GM12878 (cell line): ENCODE measurements around the gene MVB12B. TPM values are rescaled to one million over a fixed set of nuclear protein-coding genes. Genes with fewer than 3 reads are reported as not detected.

Source experiments
- ATAC-seq: fragments of 200-7000 bp; cut with Tn5 transposase; 3 replicates; pipeline ENCODE4 v1.9.1; 2020; ENCODE audit warnings: mild to moderate bottlenecking, moderate library complexity
- BruUV-seq: library from RNA; stranded (reverse); fragments of 400-500 nt; replicated peaks from 2 replicates; lab custom pipeline; 2021; lab: Mats Ljungman, UMichigan
- CTCF ChIA-PET: fragments of 300-600 bp; sonication (Branson Sonifier 250); formaldehyde crosslinking; extraction: SDS; loops from one replicate; lab custom pipeline; 2021; ENCODE audit warnings: inconsistent platforms; lab: Yijun Ruan, JAX
- POLR2A ChIA-PET: fragments of 350-600 bp; formaldehyde crosslinking; extraction: SDS; loops from one replicate; lab custom pipeline; 2021; ENCODE audit warnings: inconsistent platforms; lab: Charles Lee
- RAD21 ChIA-PET: fragments of 300-600 bp; sonication (Branson Sonifier 250); formaldehyde crosslinking; loops from one replicate; lab custom pipeline; 2023; ENCODE audit warnings: antibody characterized with exemption; ENCODE audit not compliant: unreplicated experiment; lab: Charles Lee
- SMC1A ChIA-PET: fragments of 300-600 bp; sonication (Branson Sonifier 250); formaldehyde crosslinking; loops from one replicate; lab custom pipeline; 2023; ENCODE audit not compliant: unreplicated experiment, uncharacterized antibody; lab: Charles Lee
- DNase-seq: peaks from one replicate; pipeline ENCODE4 v3.0.0-alpha.2; 2011; ENCODE audit warnings: low read depth, low spot score
- FAIRE-seq: peaks from 3 replicates; lab custom pipeline; 2011; peaks lifted over from hg19 to GRCh38; lab: Jason Lieb, UNC
- H2AFZ ChIP-seq: 2 replicates; pipeline ENCODE4 v1.6.0; 2011; ENCODE audit warnings: low read depth, low read length, control low read depth; ENCODE audit not compliant: control insufficient read depth
- H3K27ac ChIP-seq: 2 replicates; pipeline ENCODE4 v1.5.1; 2011; ENCODE audit warnings: control low read depth; ENCODE audit not compliant: control insufficient read depth, insufficient read depth
- H3K27me3 ChIP-seq, 2 experiments: replicated peaks in 1 of 2; 2 replicates each; pipeline versions ENCODE4 v1.6.0 to v1.6.1; 2011; ENCODE audit warnings: low read length in 1 of 2; ENCODE audit not compliant: control insufficient read depth in 2 of 2, insufficient read depth in 2 of 2
- H3K36me3 ChIP-seq, 2 experiments: 2 replicates each; pipeline ENCODE4 v1.5.1; 2011; ENCODE audit warnings: low read length in 1 of 2; ENCODE audit not compliant: control insufficient read depth in 2 of 2, insufficient read depth in 2 of 2
- H3K4me1 ChIP-seq: 2 replicates; pipeline ENCODE4 v1.6.1; 2011; ENCODE audit warnings: mild to moderate bottlenecking, low read length, moderate library complexity, mixed read lengths; ENCODE audit not compliant: control insufficient read depth, insufficient read depth
- H3K4me2 ChIP-seq: 2 replicates; pipeline ENCODE4 v1.6.0; 2011; ENCODE audit warnings: control low read depth; ENCODE audit not compliant: control insufficient read depth, insufficient read depth
- H3K4me3 ChIP-seq: fragments of 200-600 bp; sonication (generic); 2 replicates; pipeline ENCODE4 v1.5.1; 2016
- H3K79me2 ChIP-seq: 2 replicates; pipeline ENCODE4 v1.6.0; 2011; ENCODE audit warnings: low read length; ENCODE audit not compliant: control insufficient read depth, insufficient read depth
- H3K9ac ChIP-seq: 2 replicates; pipeline ENCODE4 v1.8.0; 2011; ENCODE audit warnings: low read length, control low read depth, mixed read lengths; ENCODE audit not compliant: control insufficient read depth, insufficient read depth
- H3K9me3 ChIP-seq: replicated peaks from 3 replicates; pipeline ENCODE4 v1.5.1; 2011; ENCODE audit warnings: mild to moderate bottlenecking, low read length; ENCODE audit not compliant: control insufficient read depth, insufficient read depth
- H4K20me1 ChIP-seq: 2 replicates; pipeline ENCODE4 v1.6.0; 2011; ENCODE audit not compliant: control insufficient read depth, insufficient read depth
- BHLHE40 ChIP-seq, 2 experiments: fragments of 450-650 bp in 1 of 2; IDR thresholded peaks; 2 replicates each; pipeline ENCODE4 v1.6.1; 2011 to 2017; ENCODE audit warnings: low read depth in 2 of 2, borderline replicate concordance in 1 of 2, improper control_type of control experiment in 1 of 2, low read length in 1 of 2, mild to moderate bottlenecking in 1 of 2
- HCFC1 ChIP-seq: fragments of 150-350 bp; IDR thresholded peaks from 2 replicates; pipeline ENCODE4 v1.6.1; 2014; ENCODE audit warnings: low read length
- POLR2AphosphoS5 ChIP-seq: IDR thresholded peaks from 2 replicates; pipeline ENCODE4 v1.6.1; 2011; ENCODE audit warnings: mild to moderate bottlenecking, low read length, inconsistent platforms
- RAD21 ChIP-seq: IDR thresholded peaks from 2 replicates; pipeline ENCODE4 v1.6.1; 2011; ENCODE audit warnings: mild to moderate bottlenecking, low read depth, low read length, moderate library complexity; ENCODE audit not compliant: insufficient read depth
- RB1 ChIP-seq: fragments of 450-650 bp; formaldehyde crosslinking; IDR thresholded peaks from 2 replicates; pipeline ENCODE4 v1.6.1; 2017; ENCODE audit warnings: mild to moderate bottlenecking, borderline replicate concordance
- RBBP5 ChIP-seq: fragments of 200-600 bp; sonication (generic); conservative IDR thresholded peaks from 2 replicates; pipeline ENCODE4 v1.6.1; 2016
- SMARCA5 ChIP-seq: fragments of 450-650 bp; IDR thresholded peaks from 2 replicates; pipeline ENCODE4 v1.6.1; 2017; ENCODE audit warnings: mild to moderate bottlenecking
- SMC3 ChIP-seq: IDR thresholded peaks from 2 replicates; pipeline ENCODE4 v1.6.1; 2011; ENCODE audit warnings: low read length, improper control_type of control experiment, borderline replicate concordance
- SREBF2 ChIP-seq: IDR thresholded peaks from 2 replicates; pipeline ENCODE4 v1.6.1; 2012; ENCODE audit warnings: mild to moderate bottlenecking, low read length
- STAT3 ChIP-seq: IDR thresholded peaks from 2 replicates; pipeline ENCODE4 v1.6.1; 2011; ENCODE audit warnings: low read depth, low read length, improper control_type of control experiment
- TCF3 ChIP-seq: IDR thresholded peaks from 2 replicates; pipeline ENCODE4 v1.6.1; 2012; ENCODE audit warnings: low read depth, mild to moderate bottlenecking, low read length, borderline replicate concordance; ENCODE audit not compliant: insufficient read depth
- WGBS: methylation state at CpG from one replicate; pipeline ENCODE4 v1.1.6; 2016; ENCODE audit warnings: low lambda C conversion rate; ENCODE audit not compliant: insufficient replicate concordance, insufficient coverage; ENCODE audit errors: missing lambda C conversion rate; 5-methylcytosine and 5-hydroxymethylcytosine counted together
- in situ Hi-C: fragments of 300-500 bp; cut with MboI; formaldehyde crosslinking; loops from 9 replicates; pipeline ENCODE4 v1.14.3; 2018; ENCODE audit warnings: mixed read lengths
- intact Hi-C: fragments of 100-400 bp; cut with micrococcal nuclease; formaldehyde crosslinking; loops from one replicate; pipeline ENCODE4 v1.14.2; 2022; ENCODE audit not compliant: unreplicated experiment
- polyA plus RNA-seq, 11 experiments: library from polyadenylated mRNA; depleted of rRNA in 4 of 11; unstranded in 6 of 11; stranded (reverse) in 5 of 11; fragments of >200 nt; fragmentation: Nextera tagmentation in 4 of 11; fragmentation: Illumina TruSeq in 1 of 11; extraction: Ambion mirVana in 4 of 11; extraction: Trizol in 1 of 11; gene quantifications; 1 replicate in 1 of 11; 2 replicates in 10 of 11; pipeline versions ENCODE4 v1.2.1 to v1.2.3, GENCODE V29; 2011 to 2016; ENCODE audit warnings: inconsistent platforms in 2 of 11, missing spikeins in 2 of 11, low read depth in 1 of 11
- total RNA-seq, 4 experiments: library from RNA; depleted of rRNA in 3 of 4; stranded (reverse); fragments of >200 nt in 3 of 4; fragmentation: Illumina TruSeq in 1 of 4; extraction: Trizol in 1 of 4; gene quantifications; 2 replicates each; pipeline versions ENCODE4 v1.2.1 to v1.2.3, GENCODE V29; 2013 to 2021
- TF ChIP-seq, protein P1 (sequence below): fragments of 450-650 bp; conservative IDR thresholded peaks from 2 replicates; pipeline ENCODE4 v1.6.1; 2017; ENCODE audit warnings: mild to moderate bottlenecking, moderate library complexity
- TF ChIP-seq, protein P2 (sequence below): fragments of 450-650 bp; IDR thresholded peaks from 2 replicates; pipeline ENCODE4 v1.6.1; 2017; ENCODE audit warnings: mild to moderate bottlenecking, low read depth, inconsistent platforms; ENCODE audit not compliant: poor library complexity, severe bottlenecking
- TF ChIP-seq, protein P3 (sequence below): IDR thresholded peaks from 2 replicates; pipeline ENCODE4 v1.6.1; 2012; ENCODE audit warnings: low read depth, low read length, improper control_type of control experiment

MVB12B gene
- total and polyA plus RNA-seq, 10 of the 15 experiments (the other 5 are each of a cell fraction or from before 2014, with no cell fraction given) = 0.08 TPM; not detected in 9

DNA sequence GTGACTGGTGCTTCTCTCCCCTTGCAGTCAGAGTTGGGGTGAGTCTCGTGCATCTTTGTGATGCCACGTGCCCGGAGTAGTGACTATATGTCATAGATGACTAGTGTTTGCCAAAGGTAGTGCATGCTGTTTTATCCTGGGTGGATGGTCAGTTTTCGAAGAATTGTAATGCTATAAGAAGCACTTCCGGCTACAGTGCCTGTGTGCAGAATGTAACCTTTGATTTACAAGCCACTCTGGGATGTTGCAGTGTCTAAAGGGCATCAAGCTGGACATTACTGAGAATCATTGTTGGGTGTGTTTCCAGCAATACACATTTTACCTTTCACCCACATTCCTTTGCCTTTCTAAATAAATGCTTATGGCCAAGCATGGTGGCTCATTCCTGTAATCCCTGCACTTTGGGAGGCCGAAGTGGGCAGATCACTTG is 16.7 kb downstream of the MVB12B start (continued):
- TF ChIP-seq, protein P1, sequence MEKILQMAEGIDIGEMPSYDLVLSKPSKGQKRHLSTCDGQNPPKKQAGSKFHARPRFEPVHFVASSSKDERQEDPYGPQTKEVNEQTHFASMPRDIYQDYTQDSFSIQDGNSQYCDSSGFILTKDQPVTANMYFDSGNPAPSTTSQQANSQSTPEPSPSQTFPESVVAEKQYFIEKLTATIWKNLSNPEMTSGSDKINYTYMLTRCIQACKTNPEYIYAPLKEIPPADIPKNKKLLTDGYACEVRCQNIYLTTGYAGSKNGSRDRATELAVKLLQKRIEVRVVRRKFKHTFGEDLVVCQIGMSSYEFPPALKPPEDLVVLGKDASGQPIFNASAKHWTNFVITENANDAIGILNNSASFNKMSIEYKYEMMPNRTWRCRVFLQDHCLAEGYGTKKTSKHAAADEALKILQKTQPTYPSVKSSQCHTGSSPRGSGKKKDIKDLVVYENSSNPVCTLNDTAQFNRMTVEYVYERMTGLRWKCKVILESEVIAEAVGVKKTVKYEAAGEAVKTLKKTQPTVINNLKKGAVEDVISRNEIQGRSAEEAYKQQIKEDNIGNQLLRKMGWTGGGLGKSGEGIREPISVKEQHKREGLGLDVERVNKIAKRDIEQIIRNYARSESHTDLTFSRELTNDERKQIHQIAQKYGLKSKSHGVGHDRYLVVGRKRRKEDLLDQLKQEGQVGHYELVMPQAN = no peak

DNA sequence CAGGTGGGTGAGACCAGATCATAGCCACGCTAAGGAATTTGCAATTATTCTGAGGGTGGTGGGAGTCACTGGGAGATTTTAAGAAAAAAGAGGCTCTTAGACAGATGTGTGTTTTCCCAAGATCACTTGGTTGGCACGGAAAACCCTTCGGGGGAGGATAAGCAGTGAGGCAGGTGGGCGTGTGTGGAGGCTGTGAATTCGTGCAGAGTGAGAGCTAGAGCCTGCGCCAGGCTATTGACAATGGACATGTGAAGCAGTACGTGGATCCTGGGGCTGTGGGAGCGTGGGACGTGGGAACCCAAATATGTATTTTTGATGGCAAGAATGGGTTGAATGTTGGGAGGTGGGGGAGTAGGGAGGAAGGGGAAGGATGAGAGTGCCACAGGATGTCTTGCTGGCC is 19.4 kb downstream of the MVB12B start:
- no peak overlapping the region for H3K4me2 ChIP-seq
- FAIRE-seq = no peak
- intact Hi-C loops = no loop called here
- 20% methylated on average over 9 of the region's 9 CpGs for WGBS
- H3K79me2 ChIP-seq = no peaks in the 10 kb centered on the region
- H3K9ac ChIP-seq = no peak overlapping the region
- H3K27ac ChIP-seq = no peak overlapping the region
- ChIA-PET SMC1A (no interaction called here), POLR2A (no interaction called here), RAD21 (no interaction called here), CTCF (interaction anchor here (0.7 kb wide), 1 partner anchor 787 kb away, joined by 4 read pairs; no protein-coding TSS in a partner anchor)
- H3K4me1 ChIP-seq = no peaks in the 10 kb centered on the region
- DNase-seq = no peak
- no TSS peak for BruUV-seq
- no peak overlapping the region for H3K4me3 ChIP-seq
- H4K20me1 ChIP-seq = no peaks in the 10 kb centered on the region
- no peaks in the 10 kb centered on the region for H3K9me3 ChIP-seq
- no peaks in the 10 kb centered on the region for H3K36me3 ChIP-seq
- in situ Hi-C loops = no loop called here
- peaks cover 4 to 8% of the 10 kb centered on the region in 2 experiments for H3K27me3 ChIP-seq
- no peak overlapping the region for H2AFZ ChIP-seq
- no peak for ATAC-seq
- TF ChIP-seq, protein P2, sequence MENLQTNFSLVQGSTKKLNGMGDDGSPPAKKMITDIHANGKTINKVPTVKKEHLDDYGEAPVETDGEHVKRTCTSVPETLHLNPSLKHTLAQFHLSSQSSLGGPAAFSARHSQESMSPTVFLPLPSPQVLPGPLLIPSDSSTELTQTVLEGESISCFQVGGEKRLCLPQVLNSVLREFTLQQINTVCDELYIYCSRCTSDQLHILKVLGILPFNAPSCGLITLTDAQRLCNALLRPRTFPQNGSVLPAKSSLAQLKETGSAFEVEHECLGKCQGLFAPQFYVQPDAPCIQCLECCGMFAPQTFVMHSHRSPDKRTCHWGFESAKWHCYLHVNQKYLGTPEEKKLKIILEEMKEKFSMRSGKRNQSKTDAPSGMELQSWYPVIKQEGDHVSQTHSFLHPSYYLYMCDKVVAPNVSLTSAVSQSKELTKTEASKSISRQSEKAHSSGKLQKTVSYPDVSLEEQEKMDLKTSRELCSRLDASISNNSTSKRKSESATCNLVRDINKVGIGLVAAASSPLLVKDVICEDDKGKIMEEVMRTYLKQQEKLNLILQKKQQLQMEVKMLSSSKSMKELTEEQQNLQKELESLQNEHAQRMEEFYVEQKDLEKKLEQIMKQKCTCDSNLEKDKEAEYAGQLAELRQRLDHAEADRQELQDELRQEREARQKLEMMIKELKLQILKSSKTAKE = no peak
- TF ChIP-seq HCFC1 = no peak
- TF ChIP-seq SREBF2 = no peak
- TF ChIP-seq TCF3 = no peak
- TF ChIP-seq SMC3 = no peak
- TF ChIP-seq SMARCA5 = no peak
- TF ChIP-seq BHLHE40 (IDR thresholded peaks at IDR 0.05; ENCODE audit: borderline replicate concordance in 1 of 2, low read depth in 2 of 2, low read length in 1 of 2) = no peak
- TF ChIP-seq POLR2AphosphoS5 = no peak
- TF ChIP-seq, protein P1 = no peak
- TF ChIP-seq, protein P3, sequence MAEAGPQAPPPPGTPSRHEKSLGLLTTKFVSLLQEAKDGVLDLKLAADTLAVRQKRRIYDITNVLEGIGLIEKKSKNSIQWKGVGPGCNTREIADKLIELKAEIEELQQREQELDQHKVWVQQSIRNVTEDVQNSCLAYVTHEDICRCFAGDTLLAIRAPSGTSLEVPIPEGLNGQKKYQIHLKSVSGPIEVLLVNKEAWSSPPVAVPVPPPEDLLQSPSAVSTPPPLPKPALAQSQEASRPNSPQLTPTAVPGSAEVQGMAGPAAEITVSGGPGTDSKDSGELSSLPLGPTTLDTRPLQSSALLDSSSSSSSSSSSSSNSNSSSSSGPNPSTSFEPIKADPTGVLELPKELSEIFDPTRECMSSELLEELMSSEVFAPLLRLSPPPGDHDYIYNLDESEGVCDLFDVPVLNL = no peak
- TF ChIP-seq RB1 = no peak
- no peak for TF ChIP-seq RAD21
- TF ChIP-seq STAT3 = no peak
- no peak for TF ChIP-seq RBBP5
